ENCODE measurements around the gene FBXO15. TPM values are rescaled to one million over a fixed set of nuclear protein-coding genes. Genes with fewer than 3 reads are reported as not detected.

FBXO15 gene
- total and polyA plus RNA-seq, 2 of the 13 experiments (the other 11 are each of a cell fraction or from before 2014, with no cell fraction given), result 0.09 to 0.12 TPM

- no peaks in the 10 kb centered on the region for H3K36me3 ChIP-seq (replicated peaks in 1 of 2; ENCODE audit: control insufficient read depth in 1 of 2, insufficient read depth in 2 of 2, low read length in 2 of 2)
- H2AFZ ChIP-seq (ENCODE audit: low read length), result peak overlapping the region; percentile 16
- POLR2A ChIA-PET, result no interaction called here
- BruUV-seq (replicated peaks), result no TSS peak
- no peak for FAIRE-seq
- in situ Hi-C loops (cut with HindIII; ENCODE audit: extremely low pct_ligation_motif_present, low pct_unique_long_range_greater_than_20kb), result no loop called here
- H3K4me1 ChIP-seq (ENCODE audit: insufficient read depth, low read length), result peaks cover 12% of the 10 kb centered on the region; the same call in 1 of the 2 replicates
- WGBS (ENCODE audit: low lambda C conversion rate), result 23% methylated on average over 16 of the region's 18 CpGs
- no peaks in the 10 kb centered on the region for H3K9me3 ChIP-seq (ENCODE audit: low read length)
- H4K20me1 ChIP-seq (ENCODE audit: insufficient read depth, low read length), result no peaks in the 10 kb centered on the region
- H3K27ac ChIP-seq (ENCODE audit: extremely low read length, insufficient read depth, low read length), result no peak overlapping the region
- peak; percentile 42 for ATAC-seq
- H3K79me2 ChIP-seq (ENCODE audit: insufficient read depth, low read length), result no peaks in the 10 kb centered on the region
- H3K9ac ChIP-seq (ENCODE audit: insufficient read depth, low read depth, low read length), result peak overlapping the region; percentile 30; the same call in 1 of the 2 replicates
- peak overlapping the region; percentile 2 to 21 (median 6) for H3K4me3 ChIP-seq (replicated peaks in 1 of 3; ENCODE audit: insufficient read depth in 1 of 3, low read depth in 2 of 3, low read length in 3 of 3)
- peaks cover 0 to 30% of the 10 kb centered on the region in 2 experiments for H3K27me3 ChIP-seq (ENCODE audit: control insufficient read depth in 1 of 2, insufficient read depth in 2 of 2, low read length in 2 of 2)
- intact Hi-C loops (cut with micrococcal nuclease; ENCODE audit: unreplicated experiment), result loop anchor here (1.0 kb wide), 3 partner anchors 34 to 259 kb away; no protein-coding TSS in a partner anchor
- DNase-seq (ENCODE audit: low spot score), result no peak
- H3K4me2 ChIP-seq (ENCODE audit: low read depth, low read length), result peak overlapping the region; percentile 76
- CTCF ChIA-PET (ENCODE audit: low intra/inter-chr PET ratio, low total read pairs), result interaction anchor here (1.5 to 1.8 kb wide), 2 partner anchors 34 to 259 kb away, joined by 6 to 21 read pairs; no protein-coding TSS in a partner anchor
- TF ChIP-seq ZSCAN20 (CRISPR knock-in tag; IDR thresholded peaks at IDR 0.05; ENCODE audit: borderline replicate concordance) (no peak), ZNF687 (CRISPR knock-in tag; IDR thresholded peaks at IDR 0.05) (peak; percentile 3; the same call in 1 of the 2 replicates), FOXC1 (CRISPR knock-in tag; IDR thresholded peaks at IDR 0.05; ENCODE audit: borderline replicate concordance) (0 out of 2 replicates have a peak, but pooled peaks have one; percentile 37), ZNF713 (CRISPR knock-in tag; IDR thresholded peaks at IDR 0.05) (no peak), GATAD2A (CRISPR knock-in tag; IDR thresholded peaks at IDR 0.05) (0 out of 2 replicates have a peak, but pooled peaks have one; percentile 1), ZNF253 (CRISPR knock-in tag; IDR thresholded peaks at IDR 0.05; ENCODE audit: borderline replicate concordance) (no peak), GFI1 (CRISPR knock-in tag; IDR thresholded peaks at IDR 0.05; ENCODE audit: borderline replicate concordance) (no peak), TRIM24 (CRISPR knock-in tag; IDR thresholded peaks at IDR 0.05) (no peak), ATF5 (CRISPR knock-in tag; IDR thresholded peaks at IDR 0.05; ENCODE audit: low read depth) (no peak), MTA3 (CRISPR knock-in tag; IDR thresholded peaks at IDR 0.05) (no peak), ELF1 (CRISPR knock-in tag; IDR thresholded peaks at IDR 0.05) (peak; percentile 57; the same call in 1 of the 2 replicates), ZNF850 (CRISPR knock-in tag; conservative IDR thresholded peaks at IDR 0.05) (no peak), ELF4 (CRISPR knock-in tag; IDR thresholded peaks at IDR 0.05; ENCODE audit: borderline replicate concordance) (no peak), ZNF20 (CRISPR knock-in tag; IDR thresholded peaks at IDR 0.05) (no peak), ERF (CRISPR knock-in tag; IDR thresholded peaks at IDR 0.05) (0 out of 2 replicates have a peak, but pooled peaks have one; percentile 11), STAG1 (CRISPR knock-in tag; IDR thresholded peaks at IDR 0.05) (no peak), REPIN1 (CRISPR knock-in tag; IDR thresholded peaks at IDR 0.05; ENCODE audit: borderline replicate concordance, low read depth) (no peak), IKZF1 (IDR thresholded peaks at IDR 0.05) (no peak), SAP130 (CRISPR knock-in tag; IDR thresholded peaks at IDR 0.05; ENCODE audit: low read depth) (no peak), ZNF468 (CRISPR knock-in tag; IDR thresholded peaks at IDR 0.05) (no peak), HMGA1 (CRISPR knock-in tag; conservative IDR thresholded peaks at IDR 0.05) (no peak)
Observed at GRCh38 chr18:74082742-74083556, 64.7 kb downstream of the FBXO15 start.
